ENCODE data around the gene DSP. TPM values are rescaled to one million over a fixed set of nuclear protein-coding genes. Genes with fewer than 3 reads are reported as not detected.

DSP gene
- polyA plus RNA-seq, 1 donor (not counting 4 experiments of a cell fraction or from before 2014, with no cell fraction given) = 255 TPM

DNA sequence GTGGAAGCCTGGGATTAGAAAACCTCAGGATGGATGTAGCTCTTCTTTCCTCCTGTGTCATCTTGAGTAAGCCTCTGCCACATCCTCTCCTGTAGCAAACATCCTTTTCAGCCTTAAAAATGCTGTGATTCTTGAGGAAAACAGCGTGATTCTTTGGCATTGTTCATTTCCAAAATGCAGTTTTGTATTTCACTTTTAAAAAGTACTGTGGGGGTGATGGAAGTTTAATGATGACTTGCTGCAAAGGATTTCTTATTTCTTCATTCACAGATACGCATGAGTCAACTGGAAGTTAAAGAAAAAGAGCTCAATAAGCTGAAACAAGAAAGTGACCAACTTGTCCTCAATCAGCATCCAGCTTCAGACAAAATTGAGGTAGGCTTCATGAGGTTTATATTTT lies 24.6 kb downstream of the DSP start:
- Histone ChIP-seq H3K4me1 (ENCODE audit: control insufficient read depth, extremely low read depth, insufficient read depth, low read length) (peaks cover 2% of the 10 kb centered on the region), H2AFZ (ENCODE audit: control insufficient read depth, low read length) (no peak overlapping the region), H3K9me1 (ENCODE audit: control insufficient read depth, extremely low read depth, insufficient read depth, low read length) (no peaks in the 10 kb centered on the region), H3K4me2 (ENCODE audit: control insufficient read depth, extremely low read depth, insufficient read depth, low read depth, low read length) (no peak overlapping the region), H3K9me3 (ENCODE audit: control insufficient read depth, low read depth, low read length) (no peaks in the 10 kb centered on the region), H4K20me1 (ENCODE audit: control insufficient read depth, extremely low read depth, insufficient read depth, low read length) (peaks cover 10% of the 10 kb centered on the region), H3K27me3 (ENCODE audit: control insufficient read depth, extremely low read depth, insufficient read depth, low read length) (no peaks in the 10 kb centered on the region), H3K79me2 (ENCODE audit: control insufficient read depth, insufficient read depth, low read length) (peaks cover 51% of the 10 kb centered on the region), H3K27ac (ENCODE audit: control insufficient read depth, insufficient read depth, low read length) (no peak overlapping the region), H3K36me3 (ENCODE audit: control insufficient read depth in 2 of 2, extremely low read depth in 1 of 2, insufficient read depth in 2 of 2, low read length in 2 of 2) (peaks cover 68 to 75% of the 10 kb centered on the region in 2 experiments), H3K9ac (ENCODE audit: control insufficient read depth, extremely low read depth, insufficient read depth, low read length) (no peak overlapping the region), H3K4me3 (ENCODE audit: control insufficient read depth in 2 of 3, extremely low read depth in 1 of 3, insufficient read depth in 2 of 3, low read depth in 1 of 3, low read length in 3 of 3) (no peak overlapping the region)
- DNase-seq (ENCODE audit: low read depth, low spot score) (no peak), FAIRE-seq (no peak)
- dilution Hi-C loops (cut with MboI; ENCODE audit: extremely low pct_ligation_motif_present, low sequenced_read_pairs) = no loop called here
- no peak for TF ChIP-seq EZH2 (IDR thresholded peaks at IDR 0.05; ENCODE audit: low read length)
- TF ChIP-seq, protein P1, sequence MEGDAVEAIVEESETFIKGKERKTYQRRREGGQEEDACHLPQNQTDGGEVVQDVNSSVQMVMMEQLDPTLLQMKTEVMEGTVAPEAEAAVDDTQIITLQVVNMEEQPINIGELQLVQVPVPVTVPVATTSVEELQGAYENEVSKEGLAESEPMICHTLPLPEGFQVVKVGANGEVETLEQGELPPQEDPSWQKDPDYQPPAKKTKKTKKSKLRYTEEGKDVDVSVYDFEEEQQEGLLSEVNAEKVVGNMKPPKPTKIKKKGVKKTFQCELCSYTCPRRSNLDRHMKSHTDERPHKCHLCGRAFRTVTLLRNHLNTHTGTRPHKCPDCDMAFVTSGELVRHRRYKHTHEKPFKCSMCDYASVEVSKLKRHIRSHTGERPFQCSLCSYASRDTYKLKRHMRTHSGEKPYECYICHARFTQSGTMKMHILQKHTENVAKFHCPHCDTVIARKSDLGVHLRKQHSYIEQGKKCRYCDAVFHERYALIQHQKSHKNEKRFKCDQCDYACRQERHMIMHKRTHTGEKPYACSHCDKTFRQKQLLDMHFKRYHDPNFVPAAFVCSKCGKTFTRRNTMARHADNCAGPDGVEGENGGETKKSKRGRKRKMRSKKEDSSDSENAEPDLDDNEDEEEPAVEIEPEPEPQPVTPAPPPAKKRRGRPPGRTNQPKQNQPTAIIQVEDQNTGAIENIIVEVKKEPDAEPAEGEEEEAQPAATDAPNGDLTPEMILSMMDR (optimal IDR thresholded peaks at IDR 0.05 in 1 of 3, IDR thresholded peaks at IDR 0.05 in 1 of 3, conservative IDR thresholded peaks at IDR 0.05 in 1 of 3; ENCODE audit: extremely low read depth in 1 of 3, insufficient read depth in 2 of 3, low read length in 3 of 3) = no peak

DNA sequence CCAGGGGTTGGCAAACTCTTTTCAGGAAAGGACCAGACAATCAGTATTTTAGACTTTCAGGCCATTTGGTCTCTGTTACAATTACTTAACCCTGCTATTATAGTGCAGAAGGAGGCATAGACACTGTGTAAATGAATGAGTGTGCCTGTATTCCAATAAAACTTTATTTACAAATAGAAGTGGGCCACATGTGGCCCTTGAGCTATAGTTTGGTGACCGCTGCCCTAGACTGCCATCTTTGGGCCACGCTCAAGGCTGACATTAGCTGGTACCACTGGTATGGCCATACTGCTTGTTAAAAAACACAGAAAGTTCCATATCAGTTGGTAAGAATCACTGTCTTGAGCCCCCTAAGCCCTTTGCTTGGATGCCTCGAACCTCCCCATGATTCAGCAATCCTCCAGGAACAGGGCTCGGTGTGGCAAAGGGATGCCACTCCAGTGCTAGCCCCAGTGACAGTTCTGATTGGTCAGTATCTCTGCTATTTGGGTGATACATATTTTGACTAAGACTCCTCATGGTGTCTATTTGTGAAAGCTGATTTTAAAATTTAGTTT lies 25.2 kb downstream of the DSP start:
- FAIRE-seq = no peak
- dilution Hi-C loops (cut with MboI; ENCODE audit: extremely low pct_ligation_motif_present, low sequenced_read_pairs) = no loop called here
- Histone ChIP-seq H2AFZ (ENCODE audit: control insufficient read depth, low read length) (no peak overlapping the region), H3K9ac (ENCODE audit: control insufficient read depth, extremely low read depth, insufficient read depth, low read length) (no peak overlapping the region), H3K4me2 (ENCODE audit: control insufficient read depth, extremely low read depth, insufficient read depth, low read depth, low read length) (no peak overlapping the region), H3K79me2 (ENCODE audit: control insufficient read depth, insufficient read depth, low read length) (peaks cover 45% of the 10 kb centered on the region), H4K20me1 (ENCODE audit: control insufficient read depth, extremely low read depth, insufficient read depth, low read length) (peaks cover 4% of the 10 kb centered on the region), H3K9me1 (ENCODE audit: control insufficient read depth, extremely low read depth, insufficient read depth, low read length) (no peaks in the 10 kb centered on the region), H3K9me3 (ENCODE audit: control insufficient read depth, low read depth, low read length) (no peaks in the 10 kb centered on the region), H3K27ac (ENCODE audit: control insufficient read depth, insufficient read depth, low read length) (no peak overlapping the region), H3K27me3 (ENCODE audit: control insufficient read depth, extremely low read depth, insufficient read depth, low read length) (no peaks in the 10 kb centered on the region), H3K36me3 (ENCODE audit: control insufficient read depth in 2 of 2, extremely low read depth in 1 of 2, insufficient read depth in 2 of 2, low read length in 2 of 2) (peaks cover 69 to 75% of the 10 kb centered on the region in 2 experiments), H3K4me3 (ENCODE audit: control insufficient read depth in 2 of 3, extremely low read depth in 1 of 3, insufficient read depth in 2 of 3, low read depth in 1 of 3, low read length in 3 of 3) (no peak overlapping the region), H3K4me1 (ENCODE audit: control insufficient read depth, extremely low read depth, insufficient read depth, low read length) (no peaks in the 10 kb centered on the region)
- TF ChIP-seq, protein P1 (optimal IDR thresholded peaks at IDR 0.05 in 1 of 3, IDR thresholded peaks at IDR 0.05 in 1 of 3, conservative IDR thresholded peaks at IDR 0.05 in 1 of 3; ENCODE audit: extremely low read depth in 1 of 3, insufficient read depth in 2 of 3, low read length in 3 of 3) = peak in 1 of 3 experiments; percentile 15
- TF ChIP-seq EZH2 (IDR thresholded peaks at IDR 0.05; ENCODE audit: low read length) = no peak
- DNase-seq (ENCODE audit: low read depth, low spot score) = no peak

Measured in keratinocyte (primary cell).